ENCODE results near the gene ZNF783. TPM values are rescaled to one million over a fixed set of nuclear protein-coding genes. Genes with fewer than 3 reads are reported as not detected.
"Not testable (repeated sequence)": the region's sequence is repeated elsewhere in the genome, so short reads cannot be mapped to it uniquely, and the experiment has no call there.

Gene ZNF783
- total RNA-seq, 1 experiment from 2014 or later: 15.8 TPM

- H3K9me2 ChIP-seq (ENCODE audit: insufficient read depth): no peaks in the 10 kb centered on the region
- no peaks in the 10 kb centered on the region for H3K79me2 ChIP-seq (ENCODE audit: low read depth)
- intact Hi-C loops (cut with micrococcal nuclease; ENCODE audit: unreplicated experiment): no loop called here
- H3K4me2 ChIP-seq: no peak overlapping the region
- no peak overlapping the region for H3K27ac ChIP-seq
- H3F3A ChIP-seq (ENCODE audit: insufficient read depth, low read depth): no peaks in the 10 kb centered on the region
- H3K27me3 ChIP-seq (ENCODE audit: insufficient read depth, low read depth): no peaks in the 10 kb centered on the region
- no peak overlapping the region for H2AFZ ChIP-seq
- no TSS peak for BruUV-seq (replicated peaks)
- H3K4me3 ChIP-seq: no peak overlapping the region
- CTCF ChIA-PET: no interaction called here
- POLR2A ChIA-PET (ENCODE audit: unreplicated experiment): no interaction called here
- DNase-seq: no peak
- H3K9me3 ChIP-seq (ENCODE audit: insufficient read depth, low read depth): no peaks in the 10 kb centered on the region
- no peaks in the 10 kb centered on the region for H3K4me1 ChIP-seq (replicated peaks; ENCODE audit: insufficient read depth)
- TF ChIP-seq CTCF (conservative IDR thresholded peaks at IDR 0.05): no peak
- TF ChIP-seq EZH2 (IDR thresholded peaks at IDR 0.05; ENCODE audit: low read depth): no peak
- no peaks in the 10 kb centered on the region for H4K20me1 ChIP-seq (ENCODE audit: insufficient read depth)
- H3K36me3 ChIP-seq (ENCODE audit: low read depth): no peaks in the 10 kb centered on the region
Observed at GRCh38 chr7:149319376-149319775, 57.4 kb downstream of the ZNF783 start.

- H4K20me1 ChIP-seq (ENCODE audit: insufficient read depth): no peaks in the 10 kb centered on the region
- H3K4me3 ChIP-seq: no peak overlapping the region
- H2AFZ ChIP-seq: no peak overlapping the region
- 0 out of 2 replicates have a peak, but pooled peaks cover 4% of the 10 kb centered on the region for H3F3A ChIP-seq (ENCODE audit: insufficient read depth, low read depth)
- no peak overlapping the region for H3K4me2 ChIP-seq
- no peak for DNase-seq
- H3K36me3 ChIP-seq (ENCODE audit: low read depth): no peaks in the 10 kb centered on the region
- ChIA-PET CTCF (interaction anchor here (0.7 kb wide), 1 partner anchor 110 kb away, joined by 4 read pairs; no protein-coding TSS in a partner anchor), POLR2A (ENCODE audit: unreplicated experiment) (no interaction called here)
- H3K9me2 ChIP-seq (ENCODE audit: insufficient read depth): no peaks in the 10 kb centered on the region
- no peaks in the 10 kb centered on the region for H3K27me3 ChIP-seq (ENCODE audit: insufficient read depth, low read depth)
- TF ChIP-seq CTCF (conservative IDR thresholded peaks at IDR 0.05) (no peak), EZH2 (IDR thresholded peaks at IDR 0.05; ENCODE audit: low read depth) (no peak)
- no peaks in the 10 kb centered on the region for H3K4me1 ChIP-seq (replicated peaks; ENCODE audit: insufficient read depth)
- no peak overlapping the region for H3K27ac ChIP-seq
- H3K79me2 ChIP-seq (ENCODE audit: low read depth): no peaks in the 10 kb centered on the region
- no TSS peak for BruUV-seq (replicated peaks)
- intact Hi-C loops (cut with micrococcal nuclease; ENCODE audit: unreplicated experiment): no loop called here
- peaks cover 7% of the 10 kb centered on the region for H3K9me3 ChIP-seq (ENCODE audit: insufficient read depth, low read depth)
Observed at GRCh38 chr7:149320313-149321124, 58.5 kb downstream of the ZNF783 start.

GRCh38 chr7:149321125-149321905 is 59.3 kb downstream of the ZNF783 start:
- H3K79me2 ChIP-seq (ENCODE audit: low read depth); H3K27me3 ChIP-seq (ENCODE audit: insufficient read depth, low read depth); POLR2A ChIA-PET (ENCODE audit: unreplicated experiment); H3K9me3 ChIP-seq (ENCODE audit: insufficient read depth, low read depth); H3F3A ChIP-seq (ENCODE audit: insufficient read depth, low read depth); H3K4me3 ChIP-seq; H2AFZ ChIP-seq; BruUV-seq (replicated peaks); H3K4me1 ChIP-seq (replicated peaks; ENCODE audit: insufficient read depth); H4K20me1 ChIP-seq (ENCODE audit: insufficient read depth); DNase-seq; H3K27ac ChIP-seq; H3K9me2 ChIP-seq (ENCODE audit: insufficient read depth); H3K4me2 ChIP-seq; H3K36me3 ChIP-seq (ENCODE audit: low read depth); intact Hi-C loops (cut with micrococcal nuclease; ENCODE audit: unreplicated experiment): not testable (repeated sequence)
- CTCF ChIA-PET: interaction anchor here (0.7 kb wide), 1 partner anchor 111 kb away, joined by 4 read pairs; no protein-coding TSS in a partner anchor

Measured in PC-9 (cell line).